Transverse colon (tissue), 4 donors: ENCODE measurements around the gene ARF1. TPM values are rescaled to one million over a fixed set of nuclear protein-coding genes. Genes with fewer than 3 reads are reported as not detected.
"Not testable (repeated sequence)": the region's sequence is repeated elsewhere in the genome, so short reads cannot be mapped to it uniquely, and the experiment has no call there.

Source experiments
- DNase-seq: peaks from one replicate; pipeline ENCODE4 v3.0.0-alpha.2; 2019
- H3K27ac ChIP-seq, 4 donors: fragments of 200-600 bp; sonication (generic); 2 replicates each; pipeline ENCODE4 v1.5.1; 2016 to 2018; ENCODE audit warnings: inconsistent platforms in 4 of 4
- H3K27me3 ChIP-seq: fragments of 200-600 bp; sonication (generic); 2 replicates; pipeline ENCODE4 v1.5.1; 2017; ENCODE audit warnings: inconsistent platforms
- H3K36me3 ChIP-seq, 4 donors: fragments of 200-600 bp; sonication (generic); 2 replicates each; pipeline ENCODE4 v1.5.1; 2017 to 2019; ENCODE audit warnings: inconsistent platforms in 4 of 4
- H3K4me1 ChIP-seq, 4 donors: fragments of 200-600 bp; sonication (generic); 2 replicates each; pipeline ENCODE4 v1.5.1; 2017 to 2020; ENCODE audit warnings: inconsistent platforms in 4 of 4
- H3K4me3 ChIP-seq, 4 donors: fragments of 200-600 bp; sonication (generic); 1 replicate in 1 of 4; 2 replicates in 3 of 4; pipeline versions ENCODE4 v1.5.1 to v1.6.1; 2017 to 2019; ENCODE audit warnings: inconsistent platforms in 4 of 4
- H3K9me3 ChIP-seq, 2 donors: fragments of 200-600 bp; sonication (generic); 2 replicates each; pipeline ENCODE4 v1.5.1; 2017 to 2019; ENCODE audit warnings: inconsistent platforms in 2 of 2
- CTCF ChIP-seq, 5 experiments: fragments of 200-600 bp in 3 of 5; fragments of 450-650 bp in 2 of 5; sonication (generic) in 3 of 5; IDR thresholded peaks; 1 replicate in 2 of 5; 2 replicates in 3 of 5; pipeline ENCODE4 v1.5.1; 2016 to 2017; ENCODE audit warnings: antibody characterized with exemption in 5 of 5, inconsistent platforms in 3 of 5, mild to moderate bottlenecking in 2 of 5, moderate library complexity in 1 of 5
- EP300 ChIP-seq: sonication (generic); formaldehyde crosslinking; IDR thresholded peaks from one replicate; pipeline ENCODE4 v1.6.1; 2017; ENCODE audit warnings: antibody characterized with exemption, low read depth
- POLR2A ChIP-seq: fragments of 450-650 bp; IDR thresholded peaks from one replicate; pipeline ENCODE4 v1.6.1; 2016; ENCODE audit warnings: antibody characterized with exemption, mild to moderate bottlenecking, moderate library complexity
- POLR2AphosphoS5 ChIP-seq, 3 donors: sonication (generic); formaldehyde crosslinking; IDR thresholded peaks; one replicate each; pipeline ENCODE4 v1.6.1; 2016; ENCODE audit warnings: antibody characterized with exemption in 3 of 3
- WGBS, 2 donors: methylation state at CpG; one replicate each; pipeline ENCODE4 v1.1.5; 2018; ENCODE audit warnings: low coverage in 1 of 2; 5-methylcytosine and 5-hydroxymethylcytosine counted together
- in situ Hi-C, 4 donors: fragments of 200-750 bp; cut with MboI; loops; one replicate each; pipeline versions ENCODE4 v1.15.0 to v1.15.1; 2017; ENCODE audit warnings: low sequenced_read_pairs in 3 of 4, low pct_ligation_motif_present in 1 of 4, low pct_unique_long_range_greater_than_20kb in 1 of 4
- intact Hi-C: fragments of 100-400 bp; cut with DNase I; formaldehyde crosslinking; loops from one replicate; pipeline ENCODE4 v1.15.1; 2023; ENCODE audit warnings: low total_unique reads
- total RNA-seq, 4 donors: library from RNA; depleted of rRNA; stranded (reverse); fragments of >200 nt; gene quantifications; one replicate each; pipeline ENCODE4 v1.1.0, GENCODE V29; 2016

The ARF1 gene
- total RNA-seq, 4 donors from 2014 or later, result 303 to 452 (median 375) TPM

DNA sequence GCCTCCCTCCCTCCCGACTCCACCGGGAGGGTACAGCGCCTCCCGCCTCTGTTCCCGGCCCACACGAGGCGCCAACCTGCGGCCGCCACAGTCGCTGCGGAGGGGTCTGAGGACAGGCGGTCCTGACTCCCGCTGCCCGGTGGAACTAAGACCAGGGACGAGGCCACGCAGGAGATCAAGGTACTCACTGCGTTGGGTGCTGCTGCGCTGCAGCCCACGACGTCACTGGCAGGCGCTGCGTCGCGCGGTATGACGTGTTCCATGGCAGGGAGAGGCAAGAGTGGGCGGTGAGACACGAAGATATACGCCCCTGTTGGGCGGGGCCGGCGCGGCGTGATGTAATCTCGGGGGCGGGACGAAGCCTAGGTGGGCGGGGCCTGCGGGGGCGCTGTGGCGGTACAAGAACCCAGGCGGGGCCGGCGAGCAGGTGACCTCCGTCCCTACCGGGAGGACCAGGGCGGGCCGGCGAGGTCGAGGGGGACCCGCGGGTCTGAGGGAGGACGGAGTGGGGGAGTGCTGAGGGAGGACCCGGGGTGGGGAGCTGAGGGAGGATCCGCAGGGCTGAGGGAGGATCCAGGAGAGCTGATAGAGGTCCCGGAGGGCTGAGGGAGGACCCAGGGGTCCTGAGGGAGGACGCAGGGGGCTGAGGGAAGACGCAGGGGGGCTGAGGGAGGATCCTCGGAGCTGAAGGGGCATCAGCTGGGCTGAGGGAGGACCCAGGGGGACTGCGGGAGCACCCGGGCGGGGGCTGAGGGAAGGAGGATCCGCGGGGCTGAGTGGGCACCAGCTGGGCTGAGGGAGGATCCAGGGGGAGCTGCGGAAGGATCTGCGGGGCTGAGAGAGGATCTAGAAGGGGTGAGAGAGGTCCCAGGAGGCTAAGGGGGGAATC, 26.8 kb downstream of the ARF1 start, which contains the start of gene MRPL55:
TSS of gene MRPL55 (minus strand) at position 227 of the 889 bp plus-strand sequence. CDS start 1,039 bp downstream, outside the sequence.
- peak; percentile 99 to 100 (median 99) for TF ChIP-seq POLR2AphosphoS5 (IDR thresholded peaks at IDR 0.05)
- TF ChIP-seq EP300, result no peak
- peak; percentile 98 for TF ChIP-seq POLR2A
- TF ChIP-seq CTCF (IDR thresholded peaks at IDR 0.05), result peak in 1 of 5 experiments; percentile 5
- intact Hi-C loops, result no loop called here
- in situ Hi-C loops, result no loop called here
- 0 to 1% methylated on average over 2 to 66 of the region's 66 CpGs for WGBS, 2 donors
- peak; percentile 99 for DNase-seq
- no peaks in the 10 kb centered on the region for H3K27me3 ChIP-seq
- no peaks in the 10 kb centered on the region for H3K9me3 ChIP-seq
- no peaks in the 10 kb centered on the region for H3K36me3 ChIP-seq
- peaks cover 16 to 22% (median 19%) of the 10 kb centered on the region in 4 donors for H3K4me1 ChIP-seq
- peak within 1 kb of the TSS; percentile 68 to 97 (median 81) for H3K4me3 ChIP-seq
- H3K27ac ChIP-seq, result peak within 1 kb of the TSS; percentile 88 to 97 (median 94)

- H3K4me1 ChIP-seq, result peaks cover 16 to 22% (median 19%) of the 10 kb centered on the region in 4 donors
Measured at GRCh38 chr1:228109962-228110488, 27.5 kb downstream of the ARF1 start.

DNA sequence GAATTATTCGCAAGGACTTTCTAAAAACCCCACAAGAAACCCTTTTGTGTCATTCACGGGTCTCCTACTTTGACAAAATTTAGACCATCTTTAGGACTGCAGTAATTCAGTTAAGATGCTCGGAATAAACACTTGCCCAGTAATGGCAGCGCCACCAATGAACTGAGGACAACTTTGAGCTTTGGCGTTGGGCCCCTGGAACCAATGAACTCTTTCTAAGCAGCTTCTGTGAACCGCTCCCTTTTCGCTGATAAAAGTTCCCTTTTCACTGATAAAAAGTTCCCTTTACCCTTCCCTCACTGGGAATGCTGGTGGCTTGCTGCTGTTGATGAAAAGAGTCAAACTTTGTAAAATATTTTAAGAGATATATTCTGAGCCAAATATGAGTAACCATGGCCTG, 28.0 kb downstream of the ARF1 start:
- Histone ChIP-seq H3K27ac (peak overlapping the region in 3 of 4 donors; percentile 93 to 97 (median 94)), H3K9me3 (no peaks in the 10 kb centered on the region), H3K4me1 (peaks cover 16 to 22% (median 19%) of the 10 kb centered on the region in 4 donors), H3K27me3 (no peaks in the 10 kb centered on the region), H3K36me3 (no peaks in the 10 kb centered on the region), H3K4me3 (no peak overlapping the region)
- 88 to 94% methylated on average over 5 to 7 of the region's 7 CpGs for WGBS, 2 donors
- in situ Hi-C loops, result no loop called here
- no peak for DNase-seq
- TF ChIP-seq EP300 (no peak), POLR2A (no peak), POLR2AphosphoS5 (IDR thresholded peaks at IDR 0.05) (no peak), CTCF (IDR thresholded peaks at IDR 0.05) (no peak)
- intact Hi-C loops, result no loop called here

More at GRCh38 chr1:228109962-228110488, 27.5 kb downstream of the ARF1 start:
- Histone ChIP-seq H3K27ac (peak overlapping the region; percentile 88 to 97 (median 94)), H3K36me3 (no peaks in the 10 kb centered on the region), H3K4me3 (peak overlapping the region; percentile 68 to 90 (median 80)), H3K9me3 (no peaks in the 10 kb centered on the region), H3K27me3 (no peaks in the 10 kb centered on the region)
- in situ Hi-C loops, result no loop called here
- WGBS, 2 donors, result 20 to 33% methylated on average over 3 to 15 of the region's 15 CpGs
- TF ChIP-seq EP300 (no peak), POLR2A (no peak), POLR2AphosphoS5 (IDR thresholded peaks at IDR 0.05) (no peak), CTCF (IDR thresholded peaks at IDR 0.05) (no peak)
- no peak for DNase-seq
- intact Hi-C loops, result no loop called here

GRCh38 chr1:228111315-228111714, 28.8 kb downstream of the ARF1 start:
- intact Hi-C loops, DNase-seq, H3K27ac ChIP-seq, H3K4me3 ChIP-seq, H3K27me3 ChIP-seq, in situ Hi-C loops, H3K36me3 ChIP-seq, H3K9me3 ChIP-seq: not testable (repeated sequence)
- peaks cover 16 to 22% (median 19%) of the 10 kb centered on the region in 4 donors for H3K4me1 ChIP-seq
- WGBS, 2 donors, result 60 to 95% methylated on average over 1 to 6 of the region's 6 CpGs
